H9 (cell line): ENCODE data around the gene GLRA3. TPM values are rescaled to one million over a fixed set of nuclear protein-coding genes. Genes with fewer than 3 reads are reported as not detected.

Experiments
- DNase-seq: peaks from one replicate; pipeline ENCODE4 v3.0.0-alpha.2; 2017
- H2AFZ ChIP-seq: one replicate; pipeline ENCODE4 v1.6.1; 2013; ENCODE audit warnings: mild to moderate bottlenecking, low read length, control low read depth, moderate library complexity
- H2AK5ac ChIP-seq: 2 replicates; pipeline ENCODE4 v1.6.1; 2013; ENCODE audit warnings: low read length, control low read depth, mixed read lengths; ENCODE audit not compliant: insufficient read length
- H2BK120ac ChIP-seq: one replicate; pipeline ENCODE4 v1.6.1; 2013; ENCODE audit warnings: low read depth, mild to moderate bottlenecking, low read length, control low read depth, inconsistent platforms; ENCODE audit not compliant: poor library complexity, severe bottlenecking
- H2BK12ac ChIP-seq: 2 replicates; pipeline ENCODE4 v1.6.1; 2013; ENCODE audit warnings: low read length, control low read depth, mixed read lengths, low read depth; ENCODE audit not compliant: insufficient read length
- H2BK15ac ChIP-seq: 2 replicates; pipeline ENCODE4 v1.6.1; 2013; ENCODE audit warnings: low read depth, low read length, control low read depth
- H2BK20ac ChIP-seq: one replicate; pipeline ENCODE4 v1.6.1; 2013; ENCODE audit warnings: low read depth, mild to moderate bottlenecking, low read length, control low read depth, inconsistent platforms; ENCODE audit not compliant: poor library complexity, severe bottlenecking
- H2BK5ac ChIP-seq: 2 replicates; pipeline ENCODE4 v1.6.1; 2013; ENCODE audit warnings: low read length, control low read depth, mixed read lengths; ENCODE audit not compliant: insufficient read length
- H3K14ac ChIP-seq: 2 replicates; pipeline ENCODE4 v1.6.1; 2013; ENCODE audit warnings: low read length, control low read depth; ENCODE audit not compliant: insufficient read depth
- H3K18ac ChIP-seq: 2 replicates; pipeline ENCODE4 v1.6.1; 2013; ENCODE audit warnings: low read depth, mild to moderate bottlenecking, mixed read lengths, low read length, control low read depth; ENCODE audit not compliant: insufficient read length
- H3K23ac ChIP-seq: 2 replicates; pipeline ENCODE4 v1.6.1; 2013; ENCODE audit warnings: low read length, control low read depth, mixed read lengths, low read depth; ENCODE audit not compliant: insufficient read length
- H3K23me2 ChIP-seq: 2 replicates; pipeline ENCODE4 v1.6.1; 2013; ENCODE audit warnings: low read depth, mild to moderate bottlenecking, mixed read lengths, low read length, control low read depth; ENCODE audit not compliant: insufficient read length, poor library complexity, severe bottlenecking
- H3K27ac ChIP-seq: 2 replicates; pipeline ENCODE4 v1.5.1; 2013; ENCODE audit warnings: low read length, control low read depth, mixed read lengths, low read depth; ENCODE audit not compliant: insufficient read length
- H3K27me3 ChIP-seq: 2 replicates; pipeline ENCODE4 v1.6.1; 2013; ENCODE audit warnings: low read length, control low read depth, inconsistent platforms; ENCODE audit not compliant: insufficient read depth
- H3K4ac ChIP-seq: 2 replicates; pipeline ENCODE4 v1.6.1; 2013; ENCODE audit warnings: low read depth, mild to moderate bottlenecking, control low read depth, inconsistent platforms, low read length, moderate library complexity
- H3K4me1 ChIP-seq: 2 replicates; pipeline ENCODE4 v1.6.1; 2013; ENCODE audit warnings: low read length, control low read depth, inconsistent platforms; ENCODE audit not compliant: insufficient read depth
- H3K4me2 ChIP-seq: 2 replicates; pipeline ENCODE4 v1.6.1; 2013; ENCODE audit warnings: low read length, control low read depth, mixed read lengths; ENCODE audit not compliant: insufficient read length, insufficient read depth
- H3K56ac ChIP-seq: 2 replicates; pipeline ENCODE4 v1.6.1; 2013; ENCODE audit warnings: low read depth, mild to moderate bottlenecking, mixed read lengths, low read length, control low read depth; ENCODE audit not compliant: insufficient read length
- H3K79me1 ChIP-seq: 2 replicates; pipeline ENCODE4 v1.6.1; 2013; ENCODE audit warnings: low read depth, mild to moderate bottlenecking, moderate library complexity, low read length, control low read depth, inconsistent platforms; ENCODE audit not compliant: insufficient read depth, poor library complexity, severe bottlenecking
- H3K79me2 ChIP-seq: 2 replicates; pipeline ENCODE4 v1.6.1; 2013; ENCODE audit warnings: low read length, control low read depth, inconsistent platforms; ENCODE audit not compliant: insufficient read depth
- H3K9ac ChIP-seq: 2 replicates; pipeline ENCODE4 v1.6.1; 2013; ENCODE audit warnings: low read length, control low read depth, mixed read lengths; ENCODE audit not compliant: insufficient read length; ENCODE audit errors: extremely low read depth
- H3K9me3 ChIP-seq: one replicate; pipeline ENCODE4 v1.6.1; 2013; ENCODE audit warnings: low read depth, low read length, inconsistent platforms; ENCODE audit not compliant: control insufficient read depth
- H3T11ph ChIP-seq: one replicate; pipeline ENCODE4 v1.6.1; 2013; ENCODE audit warnings: mild to moderate bottlenecking, low read length, control low read depth, inconsistent platforms
- H4K20me1 ChIP-seq: one replicate; pipeline ENCODE4 v1.6.1; 2013; ENCODE audit not compliant: control insufficient read depth, insufficient read length, insufficient read depth
- H4K5ac ChIP-seq: 2 replicates; pipeline ENCODE4 v1.6.1; 2013; ENCODE audit warnings: low read depth, mild to moderate bottlenecking, mixed read lengths, low read length, control low read depth; ENCODE audit not compliant: insufficient read length
- H4K8ac ChIP-seq: replicated peaks from 2 replicates; pipeline ENCODE4 v1.6.1; 2013; ENCODE audit warnings: low read length, control low read depth, mixed read lengths, low read depth; ENCODE audit not compliant: insufficient read length
- H4K91ac ChIP-seq: 2 replicates; pipeline ENCODE4 v1.6.1; 2013; ENCODE audit warnings: low read depth, mild to moderate bottlenecking, moderate library complexity, mixed read lengths, low read length, control low read depth; ENCODE audit not compliant: insufficient read length
- H3K27ac Mint-ChIP-seq, 3 experiments: 2 replicates in 2 of 3; 3 replicates in 1 of 3; pipeline ENCODE4 v1.8.0; 2020 to 2021; ENCODE audit warnings: mixed read lengths in 3 of 3, mild to moderate bottlenecking in 1 of 3, moderate library complexity in 1 of 3
- H3K27me3 Mint-ChIP-seq: 2 replicates; pipeline ENCODE4 v1.8.0; 2021; ENCODE audit warnings: low read depth, mild to moderate bottlenecking, moderate library complexity, mixed read lengths
- H3K36me3 Mint-ChIP-seq, 3 experiments: 2 replicates in 2 of 3; 3 replicates in 1 of 3; pipeline ENCODE4 v1.8.0; 2020 to 2021; ENCODE audit warnings: low read depth in 3 of 3, mixed read lengths in 3 of 3; ENCODE audit not compliant: insufficient read depth in 1 of 3
- H3K4me1 Mint-ChIP-seq, 2 experiments: 2 replicates each; pipeline ENCODE4 v1.8.0; 2020; ENCODE audit warnings: mixed read lengths in 2 of 2
- H3K4me3 Mint-ChIP-seq, 2 experiments: 2 replicates in 1 of 2; 3 replicates in 1 of 2; pipeline ENCODE4 v1.8.0; 2020 to 2021; ENCODE audit warnings: mild to moderate bottlenecking in 2 of 2, mixed read lengths in 2 of 2, moderate library complexity in 1 of 2
- H3K9me3 Mint-ChIP-seq, 2 experiments: 2 replicates in 1 of 2; 3 replicates in 1 of 2; pipeline ENCODE4 v1.8.0; 2020; ENCODE audit warnings: mild to moderate bottlenecking in 2 of 2, mixed read lengths in 2 of 2, moderate library complexity in 1 of 2
- WGBS: extraction: QIAGEN DNeasy Blood & Tissue Kit; methylation state at CpG from one replicate; pipeline ENCODE4 v1.1.7; 2013; ENCODE audit warnings: missing lambda C conversion rate, low lambda C conversion rate, mixed read lengths; ENCODE audit not compliant: insufficient read length; ENCODE audit errors: extremely low coverage; 5-methylcytosine and 5-hydroxymethylcytosine counted together
- total RNA-seq: library from RNA; stranded (reverse); gene quantifications from 2 replicates; pipeline ENCODE4 v1.2.1, GENCODE V29; 2021
- TF ChIP-seq, protein P1 (sequence below): fragments of 200-600 bp; sonication (generic); conservative IDR thresholded peaks from 3 replicates; pipeline ENCODE4 v1.8.0; 2021; ENCODE audit warnings: antibody characterized with exemption, mild to moderate bottlenecking

Gene GLRA3
- total RNA-seq, 1 experiment from 2014 or later: 0.09 TPM

DNA sequence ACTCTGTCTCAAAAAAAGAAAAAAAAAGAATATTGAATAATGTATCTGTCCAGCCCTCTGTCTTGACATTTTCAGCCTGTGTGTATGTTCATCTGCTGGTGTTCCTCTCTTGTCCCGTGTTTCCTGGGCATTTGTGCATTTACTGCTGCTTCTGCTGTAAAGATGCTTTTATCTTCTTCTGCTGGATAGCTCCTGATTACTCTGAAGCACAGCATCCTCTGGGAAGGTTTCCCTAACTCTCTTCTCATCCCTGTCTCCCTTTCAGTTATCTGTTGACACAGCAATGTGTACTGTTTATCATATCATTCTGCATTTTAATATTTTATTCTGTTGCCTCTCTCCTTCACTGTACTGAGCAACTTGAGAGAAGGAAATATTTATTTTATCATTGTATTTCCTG is 232.5 kb downstream of the GLRA3 start:
- TF ChIP-seq, protein P1, sequence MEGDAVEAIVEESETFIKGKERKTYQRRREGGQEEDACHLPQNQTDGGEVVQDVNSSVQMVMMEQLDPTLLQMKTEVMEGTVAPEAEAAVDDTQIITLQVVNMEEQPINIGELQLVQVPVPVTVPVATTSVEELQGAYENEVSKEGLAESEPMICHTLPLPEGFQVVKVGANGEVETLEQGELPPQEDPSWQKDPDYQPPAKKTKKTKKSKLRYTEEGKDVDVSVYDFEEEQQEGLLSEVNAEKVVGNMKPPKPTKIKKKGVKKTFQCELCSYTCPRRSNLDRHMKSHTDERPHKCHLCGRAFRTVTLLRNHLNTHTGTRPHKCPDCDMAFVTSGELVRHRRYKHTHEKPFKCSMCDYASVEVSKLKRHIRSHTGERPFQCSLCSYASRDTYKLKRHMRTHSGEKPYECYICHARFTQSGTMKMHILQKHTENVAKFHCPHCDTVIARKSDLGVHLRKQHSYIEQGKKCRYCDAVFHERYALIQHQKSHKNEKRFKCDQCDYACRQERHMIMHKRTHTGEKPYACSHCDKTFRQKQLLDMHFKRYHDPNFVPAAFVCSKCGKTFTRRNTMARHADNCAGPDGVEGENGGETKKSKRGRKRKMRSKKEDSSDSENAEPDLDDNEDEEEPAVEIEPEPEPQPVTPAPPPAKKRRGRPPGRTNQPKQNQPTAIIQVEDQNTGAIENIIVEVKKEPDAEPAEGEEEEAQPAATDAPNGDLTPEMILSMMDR: no peak
- Histone ChIP-seq H2BK20ac (no peak overlapping the region), H3K14ac (no peak overlapping the region), H2BK5ac (no peak overlapping the region), H3K4me2 (no peak overlapping the region), H2BK120ac (no peak overlapping the region), H2AK5ac (no peak overlapping the region), H3T11ph (no peak overlapping the region), H3K4ac (no peak overlapping the region), H3K23me2 (no peaks in the 10 kb centered on the region), H3K18ac (no peak overlapping the region), H4K8ac (no peak overlapping the region), H3K9ac (no peak overlapping the region), H2BK15ac (no peak overlapping the region), H2AFZ (no peak overlapping the region), H3K4me1 (no peaks in the 10 kb centered on the region), H4K5ac (no peak overlapping the region), H2BK12ac (no peak overlapping the region), H3K23ac (no peak overlapping the region), H3K27ac (no peak overlapping the region), H3K79me1 (no peaks in the 10 kb centered on the region), H3K9me3 (no peaks in the 10 kb centered on the region), H3K79me2 (no peaks in the 10 kb centered on the region), H4K91ac (no peak overlapping the region), H3K27me3 (no peaks in the 10 kb centered on the region), H4K20me1 (no peaks in the 10 kb centered on the region), H3K56ac (no peak overlapping the region)
- H3K36me3 Mint-ChIP-seq: peaks cover 0 to 5% (median 0%) of the 10 kb centered on the region in 3 experiments; a peak in 3 of 7 replicates
- 0 out of 7 replicates have a peak overlapping the region, but pooled peaks of 1 of the 3 experiments have one; percentile 8 for H3K27ac Mint-ChIP-seq
- H3K4me1 Mint-ChIP-seq: peaks cover 0 to 3% of the 10 kb centered on the region in 2 experiments; a peak in 2 of 4 replicates
- H3K9me3 Mint-ChIP-seq: peaks cover 3 to 4% of the 10 kb centered on the region in 2 experiments; a peak in 1 of 5 replicates
- DNase-seq: no peak
- H3K4me3 Mint-ChIP-seq: no peak overlapping the region
- WGBS: no CpG with 5 or more reads among the region's 1 CpG
- no peaks in the 10 kb centered on the region for H3K27me3 Mint-ChIP-seq
